Transverse colon (tissue), 4 donors: ENCODE measurements around the gene ZBTB45.

Experiments
- POLR2A ChIP-seq: fragments of 450-650 bp; IDR thresholded peaks from one replicate; pipeline ENCODE4 v1.6.1; 2016; ENCODE audit warnings: antibody characterized with exemption, mild to moderate bottlenecking, moderate library complexity
- POLR2AphosphoS5 ChIP-seq, 3 donors: sonication (generic); formaldehyde crosslinking; IDR thresholded peaks; one replicate each; pipeline ENCODE4 v1.6.1; 2016; ENCODE audit warnings: antibody characterized with exemption in 3 of 3
- TF ChIP-seq, protein P1 (sequence below), 5 experiments: fragments of 200-600 bp in 3 of 5; fragments of 450-650 bp in 2 of 5; sonication (generic) in 3 of 5; IDR thresholded peaks; 1 replicate in 2 of 5; 2 replicates in 3 of 5; pipeline ENCODE4 v1.5.1; 2016 to 2017; ENCODE audit warnings: antibody characterized with exemption in 5 of 5, inconsistent platforms in 3 of 5, mild to moderate bottlenecking in 2 of 5, moderate library complexity in 1 of 5

DNA sequence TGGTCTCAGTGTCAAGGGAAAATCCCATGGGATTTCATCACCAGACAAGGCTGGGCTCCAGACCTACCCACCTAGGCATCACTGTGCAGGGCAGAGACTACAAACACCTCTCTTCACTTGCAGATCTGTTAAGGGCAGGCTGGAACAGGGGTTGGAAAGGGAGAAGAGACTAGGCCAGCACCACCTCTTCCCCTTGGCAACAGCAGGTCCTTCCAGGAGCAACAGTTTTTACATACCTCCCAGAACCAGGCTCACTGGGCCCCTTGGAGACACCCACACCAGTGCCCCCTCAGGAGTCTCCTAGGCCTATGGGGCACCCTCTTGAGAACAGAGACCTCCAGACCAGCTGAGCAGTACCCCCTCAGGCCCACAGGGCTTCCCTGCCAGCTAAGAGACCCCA lies 41.3 kb upstream of the ZBTB45 start:
- TF ChIP-seq, protein P1, sequence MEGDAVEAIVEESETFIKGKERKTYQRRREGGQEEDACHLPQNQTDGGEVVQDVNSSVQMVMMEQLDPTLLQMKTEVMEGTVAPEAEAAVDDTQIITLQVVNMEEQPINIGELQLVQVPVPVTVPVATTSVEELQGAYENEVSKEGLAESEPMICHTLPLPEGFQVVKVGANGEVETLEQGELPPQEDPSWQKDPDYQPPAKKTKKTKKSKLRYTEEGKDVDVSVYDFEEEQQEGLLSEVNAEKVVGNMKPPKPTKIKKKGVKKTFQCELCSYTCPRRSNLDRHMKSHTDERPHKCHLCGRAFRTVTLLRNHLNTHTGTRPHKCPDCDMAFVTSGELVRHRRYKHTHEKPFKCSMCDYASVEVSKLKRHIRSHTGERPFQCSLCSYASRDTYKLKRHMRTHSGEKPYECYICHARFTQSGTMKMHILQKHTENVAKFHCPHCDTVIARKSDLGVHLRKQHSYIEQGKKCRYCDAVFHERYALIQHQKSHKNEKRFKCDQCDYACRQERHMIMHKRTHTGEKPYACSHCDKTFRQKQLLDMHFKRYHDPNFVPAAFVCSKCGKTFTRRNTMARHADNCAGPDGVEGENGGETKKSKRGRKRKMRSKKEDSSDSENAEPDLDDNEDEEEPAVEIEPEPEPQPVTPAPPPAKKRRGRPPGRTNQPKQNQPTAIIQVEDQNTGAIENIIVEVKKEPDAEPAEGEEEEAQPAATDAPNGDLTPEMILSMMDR (IDR thresholded peaks at IDR 0.05): no peak
- TF ChIP-seq POLR2A (no peak), POLR2AphosphoS5 (IDR thresholded peaks at IDR 0.05) (no peak)
